GM21619 (cell line): ENCODE data around the gene RBMS1.
"Not testable (repeated sequence)": the region's sequence is repeated elsewhere in the genome, so short reads cannot be mapped to it uniquely, and the experiment has no call there.

ENCODE experiments used
- ATAC-seq: cut with Tn5 transposase; IDR thresholded peaks from one replicate; pipeline ENCODE4 v1.9.1; 2021; ENCODE audit not compliant: unreplicated experiment

RBMS1 gene

DNA sequence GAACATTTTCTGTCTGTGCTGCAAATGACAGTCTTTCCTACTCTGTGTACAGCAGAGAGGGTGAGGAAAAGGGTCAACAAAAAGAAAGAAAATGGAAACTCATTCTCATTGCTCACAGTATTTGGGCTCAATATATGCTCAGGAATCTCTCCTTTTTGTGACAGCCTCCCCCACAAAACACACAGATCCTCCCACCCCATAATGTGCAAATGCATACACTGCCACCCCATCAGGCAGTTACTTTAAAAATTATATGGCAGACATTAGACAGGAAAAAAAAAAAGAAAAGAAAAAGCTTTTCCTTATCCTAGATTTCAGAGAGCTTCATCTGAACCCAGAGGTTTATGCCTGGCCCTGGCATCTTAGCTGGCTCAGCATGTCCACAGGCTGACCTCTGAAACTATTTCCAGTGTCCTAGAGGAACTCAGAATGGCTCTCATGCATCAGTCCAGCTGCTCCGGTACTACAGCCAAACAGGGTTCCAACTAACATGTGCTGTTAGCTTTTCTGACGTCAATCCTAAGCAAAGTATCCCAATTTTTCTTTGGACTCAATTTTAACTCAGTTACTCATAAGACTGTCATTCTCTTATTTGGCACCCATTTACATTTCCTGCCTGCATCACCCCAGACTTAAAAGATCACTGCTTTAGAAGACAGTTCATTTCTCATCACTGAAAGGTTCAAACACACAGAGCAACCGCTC is 105.9 kb downstream of the RBMS1 start:
- ATAC-seq = no peak

DNA sequence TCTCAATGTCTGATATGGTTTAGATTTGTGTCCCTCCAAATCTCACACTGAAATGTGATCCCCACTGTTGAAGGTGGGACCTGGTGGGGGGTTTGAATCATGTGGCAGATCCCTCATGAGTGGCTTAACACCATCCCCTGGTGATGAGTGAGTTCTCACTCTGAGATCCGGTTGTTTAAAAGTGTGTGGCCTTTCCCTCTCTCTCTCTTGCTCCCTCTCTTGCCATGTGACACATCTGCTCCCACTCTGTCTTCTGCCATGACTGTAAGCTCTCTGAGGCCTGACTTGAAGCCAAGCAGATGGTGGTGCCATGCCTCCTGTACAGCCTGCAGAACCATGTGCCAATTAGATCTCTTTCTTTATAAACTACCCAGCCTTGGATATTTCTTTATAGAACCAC is 108.8 kb downstream of the RBMS1 start:
- ATAC-seq = no peak

DNA sequence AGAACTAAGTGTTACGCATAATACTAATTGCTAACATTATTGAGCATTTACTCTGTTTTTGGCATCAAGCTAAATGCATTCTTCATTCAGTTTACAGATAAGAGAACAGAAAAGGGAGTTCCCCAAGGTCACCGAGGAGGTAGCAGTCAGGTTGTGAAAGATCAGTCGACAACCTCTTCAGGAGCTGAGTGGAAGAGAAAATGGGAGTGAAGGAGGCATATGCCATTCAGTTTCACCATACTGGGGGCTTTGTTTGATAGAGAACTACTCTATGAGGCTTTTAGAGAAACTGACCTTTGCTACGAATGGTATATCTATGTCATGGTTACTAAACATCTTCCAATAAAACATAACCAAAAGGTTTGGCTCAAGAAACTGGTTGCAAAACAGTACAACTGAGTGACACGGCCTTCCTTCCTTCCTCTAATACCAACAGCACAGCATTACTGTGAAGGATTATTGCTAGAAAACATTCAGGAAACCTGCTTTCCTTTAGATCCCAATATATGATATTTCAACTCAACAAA is 112.1 kb downstream of the RBMS1 start:
- no peak for ATAC-seq

DNA sequence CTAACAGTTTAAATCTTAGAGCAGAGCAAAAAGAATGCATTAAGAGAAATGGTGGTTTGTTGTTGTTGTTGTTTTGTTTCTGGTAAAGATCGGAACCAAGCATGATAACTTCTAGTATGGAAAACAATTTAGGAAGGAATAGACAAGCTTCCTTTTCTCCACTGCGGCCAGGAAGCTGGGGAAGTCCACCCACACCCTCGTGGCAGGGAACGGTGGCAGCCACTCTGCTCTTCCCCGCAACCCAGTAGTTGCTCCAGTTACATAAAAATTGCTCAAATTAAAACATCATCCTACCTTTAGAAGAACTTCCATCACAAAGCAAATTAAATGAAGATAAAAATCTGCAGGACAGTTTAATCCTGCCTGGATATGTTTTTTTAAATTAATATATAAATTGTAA is 113.0 kb downstream of the RBMS1 start:
- no peak for ATAC-seq

DNA sequence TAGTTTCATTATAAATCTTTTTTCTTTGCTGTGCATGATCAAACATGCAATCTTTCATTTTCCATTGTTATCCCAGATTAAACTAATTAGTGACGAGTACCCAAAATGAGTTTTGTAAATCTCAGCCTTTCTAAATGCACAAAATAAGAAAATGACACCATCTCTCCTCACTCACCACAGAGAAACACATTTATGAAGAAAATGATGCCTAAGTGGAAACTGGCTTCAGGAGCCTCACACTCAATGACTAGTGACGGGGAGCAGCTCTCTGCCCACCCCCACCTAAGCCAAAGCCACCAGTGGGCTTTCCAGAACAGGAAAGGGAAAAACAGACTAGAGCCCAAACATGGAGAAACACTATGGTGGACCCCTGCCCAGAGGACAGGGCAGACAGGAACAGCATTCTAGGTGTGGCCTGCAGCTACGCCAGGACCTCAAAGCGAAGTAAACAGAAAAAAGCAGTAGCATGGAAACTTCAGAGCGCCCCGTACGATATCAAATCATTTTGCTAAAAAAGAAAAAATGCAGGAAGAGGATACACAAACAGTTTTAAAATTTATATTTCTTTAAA is 113.5 kb downstream of the RBMS1 start:
- no peak for ATAC-seq

DNA sequence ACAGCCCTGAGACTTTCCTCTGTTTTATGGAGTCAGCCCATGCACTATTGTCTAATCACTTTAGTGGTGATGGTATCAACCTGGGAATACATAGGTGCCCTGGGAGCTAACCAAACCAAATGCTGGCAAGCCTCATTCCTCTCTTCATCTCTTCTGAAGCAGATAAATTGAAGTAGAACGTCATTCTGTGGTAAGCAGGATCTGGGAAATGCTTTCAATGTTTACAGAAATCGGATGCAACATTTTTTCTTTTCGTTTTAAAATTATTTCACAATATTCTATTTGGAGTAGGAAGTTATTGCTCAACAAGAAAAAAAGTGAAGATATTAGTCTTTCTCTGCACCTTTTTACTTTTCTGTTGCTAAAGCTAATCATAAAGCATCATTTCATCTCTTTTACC is 114.2 kb downstream of the RBMS1 start:
- ATAC-seq = no peak

DNA sequence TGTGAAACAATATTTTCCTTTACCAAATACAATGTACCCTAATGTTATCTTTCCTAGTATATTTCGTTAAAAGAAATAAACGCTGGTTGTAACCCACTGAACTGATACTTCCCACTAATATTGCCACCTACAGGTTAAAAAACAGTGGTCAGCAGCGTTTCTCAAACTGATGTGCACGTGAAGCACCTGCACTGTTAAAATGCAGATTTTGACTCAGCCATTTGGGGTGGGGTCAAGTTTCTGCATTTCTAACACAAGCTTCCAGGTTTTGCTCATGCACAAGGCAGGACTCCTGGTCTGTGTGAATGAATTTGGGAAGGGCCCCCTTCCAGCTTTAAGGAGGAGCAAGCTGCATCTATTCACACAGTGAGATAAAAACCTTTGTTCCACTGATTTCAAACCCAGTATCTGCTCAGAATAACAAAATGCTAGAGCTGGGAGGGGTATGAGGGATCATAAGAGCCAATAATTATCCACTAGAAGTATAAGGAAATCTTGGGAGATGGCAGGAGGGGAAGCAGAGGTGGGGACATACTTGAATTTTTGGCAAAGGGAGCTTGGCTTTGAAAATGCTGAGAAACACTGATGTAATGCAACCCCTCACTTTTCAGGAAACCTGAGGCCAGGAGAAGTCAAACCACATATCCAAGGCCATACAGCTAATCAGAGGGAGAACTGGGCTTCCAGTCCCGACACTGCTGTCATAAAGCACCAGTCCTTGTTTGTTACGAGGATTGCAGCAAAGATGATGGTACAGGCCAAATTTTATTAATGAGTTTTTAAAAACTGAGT is 116.2 kb downstream of the RBMS1 start:
- no peak for ATAC-seq

DNA sequence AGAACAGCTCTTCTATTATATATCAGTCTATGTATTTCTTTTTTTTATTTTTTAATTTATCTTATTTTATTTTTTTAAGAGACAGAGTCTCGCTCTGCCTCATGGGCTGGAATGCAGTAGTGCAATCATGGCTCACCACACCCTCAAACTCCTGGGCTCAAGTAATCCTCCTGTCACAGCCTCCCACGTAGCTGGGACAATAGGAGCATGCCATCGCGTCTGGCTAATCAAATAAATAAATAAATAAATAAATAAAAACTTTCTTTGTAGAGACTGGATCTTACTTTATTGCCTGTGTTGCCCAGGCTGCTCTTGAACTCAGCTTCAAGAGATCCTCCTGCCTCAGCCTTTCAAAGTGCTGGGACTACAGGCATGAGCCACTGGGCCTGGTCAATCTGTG is 117.0 kb downstream of the RBMS1 start:
- no peak for ATAC-seq

DNA sequence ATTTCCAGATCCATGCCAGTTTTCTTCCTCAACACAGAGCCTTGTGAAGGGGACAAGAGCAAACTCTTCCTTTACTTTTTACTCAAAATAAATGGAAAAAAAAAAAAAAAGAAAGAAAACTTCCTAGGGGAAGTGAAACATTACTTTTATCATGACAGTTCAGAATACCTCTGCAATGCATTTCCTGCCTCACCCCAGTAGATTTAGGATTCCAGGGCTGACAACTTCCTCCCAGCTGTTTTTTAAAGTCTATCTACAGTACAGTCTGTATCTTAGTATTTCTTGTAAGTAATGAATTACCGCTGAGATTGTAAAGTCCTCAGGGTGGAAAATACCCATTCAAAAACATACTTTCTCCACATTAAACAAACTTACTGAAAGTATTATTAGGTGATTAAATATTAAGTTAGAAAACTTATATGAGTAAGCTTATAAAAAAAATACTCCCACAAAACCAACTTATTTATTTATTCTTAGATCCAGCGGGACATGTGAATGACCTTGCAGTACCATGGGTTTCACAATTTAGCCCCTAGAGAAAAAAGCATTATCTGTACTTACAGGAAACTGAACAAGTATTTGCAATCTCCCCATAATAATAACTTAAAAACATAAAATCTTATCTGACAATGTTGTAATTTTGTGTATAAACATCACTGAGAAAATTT is 117.7 kb downstream of the RBMS1 start:
- ATAC-seq = no peak

DNA sequence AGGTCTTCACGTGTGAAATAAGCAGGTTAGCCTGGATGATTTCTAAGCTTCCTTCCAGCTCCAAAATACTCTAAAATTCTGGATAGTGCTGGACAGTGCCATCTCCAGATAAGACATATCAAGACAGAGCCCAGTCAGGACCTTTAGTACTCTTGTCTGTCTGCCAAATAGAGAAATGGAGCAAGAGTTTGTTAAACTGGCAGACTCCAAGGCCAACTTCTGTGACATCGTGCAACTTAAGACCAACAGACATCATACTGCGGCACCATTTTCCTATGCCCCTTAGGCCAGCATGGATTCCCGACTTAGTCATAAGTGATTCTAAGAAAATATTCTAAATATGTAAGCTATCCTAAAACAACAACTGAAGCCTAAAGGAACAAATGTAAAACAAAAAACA is 118.6 kb downstream of the RBMS1 start:
- no peak for ATAC-seq

DNA sequence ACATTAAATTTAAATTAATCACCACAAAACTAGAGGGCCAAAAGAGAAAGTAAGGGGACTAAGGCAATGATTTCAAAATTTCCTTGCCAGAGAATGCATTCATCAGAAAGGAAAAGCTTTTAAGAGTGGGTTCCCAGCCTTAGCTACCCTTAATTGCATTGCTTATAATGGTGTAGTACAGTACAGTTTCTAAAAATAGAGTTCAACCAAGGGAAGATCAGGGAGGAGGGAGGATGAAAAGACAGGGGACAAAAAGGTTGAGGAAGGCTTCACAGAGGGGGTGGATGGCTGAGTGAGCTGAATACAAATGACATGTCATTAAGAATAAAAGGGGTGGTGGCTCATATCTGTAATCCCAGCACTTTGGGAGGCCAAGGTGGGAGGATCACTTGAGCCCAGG is 119.9 kb downstream of the RBMS1 start:
- ATAC-seq = no peak

DNA sequence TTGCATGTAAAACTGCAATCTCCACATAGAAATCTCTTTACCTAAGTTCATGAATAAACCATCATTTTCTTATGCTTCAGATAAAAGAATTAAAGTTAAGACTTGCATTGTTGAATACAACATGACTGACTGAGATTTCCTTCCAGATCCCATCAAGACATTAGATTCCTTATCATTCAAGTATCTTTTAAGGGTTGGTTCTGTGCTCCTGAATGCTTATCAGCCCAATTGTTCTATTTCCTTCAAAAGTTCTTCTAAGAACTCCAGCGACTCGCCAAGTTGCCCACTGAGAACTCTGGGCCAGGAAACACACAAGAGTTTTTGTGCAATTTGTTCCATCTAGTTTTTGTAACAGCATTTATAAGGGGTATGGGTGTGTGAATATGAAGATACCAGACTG is 120.3 kb downstream of the RBMS1 start:
- no peak for ATAC-seq

DNA sequence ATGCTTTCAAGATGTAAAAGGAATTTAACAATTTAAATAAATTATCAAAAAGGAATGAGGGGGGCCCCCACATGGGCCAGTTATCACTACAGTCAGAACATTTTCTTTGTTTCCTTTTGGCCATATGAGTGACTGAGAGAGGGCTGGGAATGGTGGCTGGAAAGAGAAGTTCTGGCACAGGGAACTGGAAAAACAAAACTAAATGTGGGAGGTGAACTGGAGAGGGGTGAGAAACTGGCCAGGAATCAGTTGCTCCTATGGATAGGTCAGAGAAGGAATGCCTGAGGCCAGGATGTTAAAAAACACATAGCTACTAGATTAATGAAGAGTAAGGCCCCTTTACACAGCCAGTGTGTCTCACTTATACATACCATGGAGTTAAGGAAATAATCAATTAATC is 121.0 kb downstream of the RBMS1 start:
- no peak for ATAC-seq

DNA sequence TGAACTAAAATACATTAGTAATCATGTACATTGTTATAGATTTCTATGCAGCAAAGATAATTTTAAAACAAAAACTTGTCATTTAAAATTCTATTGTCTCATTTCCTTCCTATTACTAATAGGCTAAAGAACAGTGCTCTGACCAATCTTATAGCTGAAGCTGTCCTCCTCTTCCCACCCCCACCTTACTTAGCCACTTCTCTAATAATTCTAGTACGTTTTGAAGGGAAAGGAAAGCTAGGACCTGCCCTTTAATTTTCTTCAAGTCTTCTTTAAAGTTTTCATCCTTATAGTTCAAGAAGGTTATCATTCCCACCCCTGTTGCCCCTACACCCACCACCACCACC is 121.6 kb downstream of the RBMS1 start:
- ATAC-seq = no peak

DNA sequence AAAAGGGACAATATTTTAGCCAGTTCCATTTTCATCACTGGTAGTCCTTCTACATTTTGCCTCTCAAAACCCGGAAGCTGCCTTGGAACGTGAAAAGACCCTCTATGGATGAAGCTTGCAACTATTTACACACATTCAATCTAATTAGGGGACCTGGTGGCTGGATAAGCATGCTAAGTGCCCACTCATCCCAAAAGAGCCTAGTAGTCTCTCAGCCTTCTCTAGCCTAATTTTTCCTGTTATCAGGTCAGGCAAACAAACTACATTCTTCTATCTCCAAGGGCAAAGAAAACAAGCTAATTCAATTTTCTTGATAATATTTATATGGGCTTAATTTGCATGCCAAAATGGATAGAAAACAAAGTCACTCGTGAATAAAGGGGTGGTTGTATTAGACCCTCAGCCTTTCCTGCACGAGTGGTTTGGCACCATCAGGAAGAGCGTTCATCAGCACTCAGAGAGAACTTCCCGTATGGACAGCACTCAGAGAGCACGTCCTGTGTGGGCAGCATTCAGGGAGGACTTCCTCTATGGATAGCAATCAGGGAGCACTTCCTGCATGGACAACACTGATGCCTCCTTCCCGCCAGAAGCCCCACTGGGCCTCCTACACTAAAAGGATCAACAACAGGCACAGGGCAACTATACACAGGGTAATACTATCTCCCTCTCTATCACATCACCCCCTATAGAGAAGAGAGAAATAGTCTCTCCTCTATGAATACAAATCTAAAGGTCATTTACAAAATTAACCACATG is 122.2 kb downstream of the RBMS1 start:
- ATAC-seq = no peak

DNA sequence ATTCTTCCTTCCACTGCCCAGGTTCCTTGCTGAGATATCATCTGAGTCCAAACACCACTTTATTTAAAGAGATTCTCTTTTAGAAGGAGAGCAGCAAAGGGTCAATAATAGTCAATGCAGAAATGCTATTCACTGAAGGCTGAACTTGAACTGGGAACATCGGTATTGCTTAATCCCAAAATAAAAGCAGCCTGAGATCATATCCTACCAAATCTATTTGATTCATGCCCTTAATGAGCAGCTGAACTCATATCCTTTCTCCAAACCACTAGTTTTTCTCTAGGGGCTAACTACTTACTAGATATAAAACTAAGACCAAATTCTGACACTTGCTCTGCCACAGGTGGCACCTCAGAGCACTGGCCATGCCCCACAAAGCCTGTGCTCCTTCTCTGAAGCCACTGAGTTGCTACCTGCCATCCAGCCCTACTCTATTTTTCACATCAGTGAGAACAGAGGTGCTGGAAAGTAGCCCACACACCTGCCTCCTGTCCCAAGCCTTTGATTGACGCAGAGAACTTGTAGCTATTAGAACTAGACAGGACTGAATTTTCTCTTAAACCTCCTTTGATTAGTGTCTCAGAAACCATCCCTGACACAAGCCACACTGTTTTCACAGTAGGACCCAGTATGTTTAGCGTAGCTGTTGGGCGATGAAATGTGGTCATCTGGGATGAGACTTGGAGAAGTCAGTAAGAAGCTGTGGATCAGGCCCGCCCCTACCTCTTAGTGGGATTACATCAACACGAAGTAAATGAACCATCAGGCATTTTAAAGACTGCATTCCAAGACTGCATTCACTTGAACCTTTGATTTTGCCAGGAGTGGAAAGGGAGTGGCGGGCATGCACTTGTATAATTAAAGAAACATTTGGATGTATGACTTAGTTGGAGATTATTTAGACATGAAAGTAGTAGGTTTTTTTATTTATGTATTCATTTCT is 124.3 kb downstream of the RBMS1 start:
- no peak for ATAC-seq

DNA sequence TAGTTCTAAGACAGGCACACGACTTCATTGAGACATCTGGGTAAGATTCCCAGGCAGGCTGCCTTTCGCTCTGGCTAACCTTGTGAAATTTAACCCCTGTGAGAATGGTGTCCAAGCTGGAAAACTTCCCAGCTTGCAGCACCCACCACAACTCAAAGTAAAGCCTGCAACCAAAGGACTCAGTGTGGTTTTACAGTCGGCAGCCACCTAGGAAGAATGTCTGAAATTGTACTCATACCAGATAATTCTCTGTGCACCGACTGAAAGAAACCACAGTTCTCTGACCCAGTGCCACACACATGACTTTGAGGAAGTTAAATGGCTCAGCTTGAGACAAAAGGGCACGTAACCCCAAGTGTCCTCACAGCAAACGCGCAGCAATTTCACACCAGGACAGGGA is 125.7 kb downstream of the RBMS1 start:
- no peak for ATAC-seq

DNA sequence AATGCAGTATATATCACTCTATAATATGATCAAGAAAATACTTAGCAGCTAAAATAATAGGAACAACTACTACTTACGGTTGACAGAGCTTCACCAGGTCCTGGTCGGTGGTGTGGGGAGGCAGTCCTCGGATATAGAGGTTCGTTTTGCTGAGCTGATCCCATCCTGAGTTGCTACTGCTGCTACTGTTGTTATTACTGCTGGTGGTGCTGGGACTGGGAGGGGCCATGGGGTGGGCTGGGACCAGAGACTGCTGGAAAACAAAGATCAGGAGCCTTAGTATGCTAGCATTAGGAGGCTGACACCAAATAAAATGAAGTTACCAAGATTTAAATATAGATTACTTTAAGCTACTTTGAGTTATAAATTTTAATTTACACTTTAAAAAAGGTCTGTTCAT is 126.5 kb downstream of the RBMS1 start:
- not testable (repeated sequence) for ATAC-seq

DNA sequence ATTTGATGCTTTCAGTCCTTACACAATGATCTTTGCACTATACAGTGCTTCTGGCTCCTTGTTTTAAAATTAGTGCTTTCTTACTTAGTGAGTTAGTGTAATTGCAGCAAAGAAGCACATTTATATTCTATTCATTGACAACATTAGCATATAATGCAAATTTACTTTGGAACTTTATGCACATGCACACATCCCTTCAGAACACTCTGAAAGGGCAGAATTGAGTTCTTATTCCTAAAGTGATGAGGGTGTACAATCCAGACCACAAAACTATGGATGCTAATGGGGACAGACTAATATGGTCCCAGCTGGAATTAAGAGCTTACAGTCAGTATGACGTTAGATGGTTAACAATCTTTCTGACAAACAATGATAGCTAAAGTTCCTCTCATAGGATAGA is 127.1 kb downstream of the RBMS1 start:
- ATAC-seq = no peak
